IMR-90 (cell line): ENCODE measurements around the gene C5orf58.

Experiments used
- BHLHE40 ChIP-seq: fragments of 150-350 bp; IDR thresholded peaks from 2 replicates; pipeline ENCODE4 v1.6.1; 2016; ENCODE audit warnings: mild to moderate bottlenecking, low read depth, low read length
- CEBPB ChIP-seq: IDR thresholded peaks from 2 replicates; pipeline ENCODE4 v1.6.1; 2012; ENCODE audit warnings: low read depth, low read length, improper control_type of control experiment
- FOS ChIP-seq: fragments of 150-350 bp; IDR thresholded peaks from 2 replicates; pipeline ENCODE4 v1.6.1; 2016; ENCODE audit warnings: low read depth, low read length
- MAFK ChIP-seq: IDR thresholded peaks from 2 replicates; pipeline ENCODE4 v1.6.1; 2012; ENCODE audit warnings: low read depth, low read length, improper control_type of control experiment
- MAZ ChIP-seq: IDR thresholded peaks from 2 replicates; pipeline ENCODE4 v1.6.1; 2012; ENCODE audit warnings: low read depth, mild to moderate bottlenecking, low read length, improper control_type of control experiment, moderate library complexity, borderline replicate concordance
- MXI1 ChIP-seq: IDR thresholded peaks from 2 replicates; pipeline ENCODE4 v1.6.1; 2012; ENCODE audit warnings: low read depth, mild to moderate bottlenecking, low read length, moderate library complexity, borderline replicate concordance
- POLR2A ChIP-seq: IDR thresholded peaks from 2 replicates; pipeline ENCODE4 v1.6.1; 2012; ENCODE audit warnings: mild to moderate bottlenecking, low read depth, low read length
- RAD21 ChIP-seq: IDR thresholded peaks from 2 replicates; pipeline ENCODE4 v1.6.1; 2012; ENCODE audit warnings: low read length, improper control_type of control experiment
- SMC3 ChIP-seq: fragments of 150-350 bp; IDR thresholded peaks from 2 replicates; pipeline ENCODE4 v1.6.1; 2016; ENCODE audit warnings: low read depth, mild to moderate bottlenecking, antibody characterized with exemption, low read length, moderate library complexity
- USF2 ChIP-seq: fragments of 150-350 bp; IDR thresholded peaks from 2 replicates; pipeline ENCODE4 v1.6.1; 2017; ENCODE audit warnings: mild to moderate bottlenecking, antibody characterized with exemption, low read length, low read depth
- TF ChIP-seq, protein P1 (sequence below): conservative IDR thresholded peaks from 2 replicates; pipeline ENCODE4 v1.5.1; 2012; ENCODE audit warnings: mild to moderate bottlenecking, low read depth, low read length, improper control_type of control experiment
- TF ChIP-seq, protein P2 (sequence below): fragments of 150-350 bp; IDR thresholded peaks from 2 replicates; pipeline ENCODE4 v1.6.1; 2016; ENCODE audit warnings: low read depth, mild to moderate bottlenecking, low read length, moderate library complexity, borderline replicate concordance

DNA sequence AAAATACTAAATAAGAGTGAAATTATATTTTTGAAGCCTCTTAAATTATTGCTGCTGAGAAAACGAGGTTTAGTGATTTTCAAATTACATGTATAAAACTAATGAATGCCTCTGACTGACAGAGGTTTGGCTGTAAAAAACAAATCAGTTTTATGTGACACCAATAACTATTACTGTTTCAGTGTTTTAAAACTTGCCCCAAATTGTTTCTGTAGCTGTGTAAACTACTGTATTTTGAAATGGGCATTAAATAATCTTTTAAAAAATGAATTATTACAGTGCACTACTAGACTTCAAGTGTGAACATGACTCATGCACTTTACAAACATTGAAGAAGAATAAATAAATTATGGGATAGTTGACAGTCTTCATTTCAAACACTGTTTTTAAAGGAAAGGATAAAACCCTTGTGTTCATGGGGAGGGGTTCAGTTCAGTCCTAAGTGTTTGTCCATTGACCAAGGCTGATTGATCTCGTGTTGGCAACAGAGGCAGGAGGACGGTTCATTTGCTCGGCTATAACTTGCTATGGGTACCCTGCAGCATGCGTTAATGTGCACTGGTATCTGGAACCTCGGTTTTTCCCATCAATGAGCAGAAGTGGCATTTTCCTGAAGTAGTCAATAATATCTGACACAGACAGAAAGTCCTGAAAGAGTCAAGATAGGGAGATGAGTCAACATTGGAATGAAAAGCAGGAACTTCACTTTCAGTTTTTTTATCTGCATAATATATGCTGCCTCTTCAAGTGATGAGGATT is 15.6 kb downstream of the C5orf58 start:
- no peak for TF ChIP-seq POLR2A
- TF ChIP-seq, protein P1, sequence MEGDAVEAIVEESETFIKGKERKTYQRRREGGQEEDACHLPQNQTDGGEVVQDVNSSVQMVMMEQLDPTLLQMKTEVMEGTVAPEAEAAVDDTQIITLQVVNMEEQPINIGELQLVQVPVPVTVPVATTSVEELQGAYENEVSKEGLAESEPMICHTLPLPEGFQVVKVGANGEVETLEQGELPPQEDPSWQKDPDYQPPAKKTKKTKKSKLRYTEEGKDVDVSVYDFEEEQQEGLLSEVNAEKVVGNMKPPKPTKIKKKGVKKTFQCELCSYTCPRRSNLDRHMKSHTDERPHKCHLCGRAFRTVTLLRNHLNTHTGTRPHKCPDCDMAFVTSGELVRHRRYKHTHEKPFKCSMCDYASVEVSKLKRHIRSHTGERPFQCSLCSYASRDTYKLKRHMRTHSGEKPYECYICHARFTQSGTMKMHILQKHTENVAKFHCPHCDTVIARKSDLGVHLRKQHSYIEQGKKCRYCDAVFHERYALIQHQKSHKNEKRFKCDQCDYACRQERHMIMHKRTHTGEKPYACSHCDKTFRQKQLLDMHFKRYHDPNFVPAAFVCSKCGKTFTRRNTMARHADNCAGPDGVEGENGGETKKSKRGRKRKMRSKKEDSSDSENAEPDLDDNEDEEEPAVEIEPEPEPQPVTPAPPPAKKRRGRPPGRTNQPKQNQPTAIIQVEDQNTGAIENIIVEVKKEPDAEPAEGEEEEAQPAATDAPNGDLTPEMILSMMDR, result no peak
- no peak for TF ChIP-seq MXI1
- TF ChIP-seq, protein P2, sequence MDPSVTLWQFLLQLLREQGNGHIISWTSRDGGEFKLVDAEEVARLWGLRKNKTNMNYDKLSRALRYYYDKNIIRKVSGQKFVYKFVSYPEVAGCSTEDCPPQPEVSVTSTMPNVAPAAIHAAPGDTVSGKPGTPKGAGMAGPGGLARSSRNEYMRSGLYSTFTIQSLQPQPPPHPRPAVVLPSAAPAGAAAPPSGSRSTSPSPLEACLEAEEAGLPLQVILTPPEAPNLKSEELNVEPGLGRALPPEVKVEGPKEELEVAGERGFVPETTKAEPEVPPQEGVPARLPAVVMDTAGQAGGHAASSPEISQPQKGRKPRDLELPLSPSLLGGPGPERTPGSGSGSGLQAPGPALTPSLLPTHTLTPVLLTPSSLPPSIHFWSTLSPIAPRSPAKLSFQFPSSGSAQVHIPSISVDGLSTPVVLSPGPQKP, result no peak
- no peak for TF ChIP-seq RAD21
- TF ChIP-seq USF2, result no peak
- no peak for TF ChIP-seq BHLHE40
- TF ChIP-seq SMC3, result no peak
- TF ChIP-seq FOS, result no peak
- no peak for TF ChIP-seq CEBPB
- TF ChIP-seq MAFK, result no peak
- TF ChIP-seq MAZ, result no peak
